ENCODE data around the gene CDK18. TPM values are rescaled to one million over a fixed set of nuclear protein-coding genes. Genes with fewer than 3 reads are reported as not detected.

The CDK18 gene
- total RNA-seq, 2 donors from 2014 or later, result 11.1 to 16.2 TPM

DNA sequence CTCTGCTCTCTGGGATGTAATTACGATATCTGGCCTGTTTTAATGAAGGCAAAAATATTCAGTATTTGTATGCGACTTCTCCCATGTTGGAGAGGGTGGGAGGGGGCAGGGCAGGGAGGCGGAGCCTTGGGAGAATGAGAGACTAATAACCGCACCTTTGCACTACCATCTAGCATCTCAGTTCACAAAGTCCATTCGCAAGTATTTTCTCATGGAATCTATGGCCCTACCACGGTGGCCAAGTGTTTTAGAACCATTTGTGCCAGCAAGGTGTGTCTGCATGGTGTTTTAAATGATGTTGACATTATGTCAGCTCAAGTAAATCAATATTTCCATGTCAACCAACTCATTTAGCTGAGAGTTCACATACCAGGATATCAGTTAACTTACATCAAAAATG is 34.3 kb upstream of the CDK18 start:
- H3K4me1 ChIP-seq (replicated peaks), result no peaks in the 10 kb centered on the region
- no peak for DNase-seq (ENCODE audit: low spot score)
- H3K27me3 ChIP-seq (replicated peaks; ENCODE audit: insufficient read depth), result no peaks in the 10 kb centered on the region
- no peak overlapping the region for H3K27ac ChIP-seq
- TF ChIP-seq POLR2AphosphoS5 (IDR thresholded peaks at IDR 0.05) (no peak), POLR2A (IDR thresholded peaks at IDR 0.05) (no peak)
- TF ChIP-seq, protein P1, sequence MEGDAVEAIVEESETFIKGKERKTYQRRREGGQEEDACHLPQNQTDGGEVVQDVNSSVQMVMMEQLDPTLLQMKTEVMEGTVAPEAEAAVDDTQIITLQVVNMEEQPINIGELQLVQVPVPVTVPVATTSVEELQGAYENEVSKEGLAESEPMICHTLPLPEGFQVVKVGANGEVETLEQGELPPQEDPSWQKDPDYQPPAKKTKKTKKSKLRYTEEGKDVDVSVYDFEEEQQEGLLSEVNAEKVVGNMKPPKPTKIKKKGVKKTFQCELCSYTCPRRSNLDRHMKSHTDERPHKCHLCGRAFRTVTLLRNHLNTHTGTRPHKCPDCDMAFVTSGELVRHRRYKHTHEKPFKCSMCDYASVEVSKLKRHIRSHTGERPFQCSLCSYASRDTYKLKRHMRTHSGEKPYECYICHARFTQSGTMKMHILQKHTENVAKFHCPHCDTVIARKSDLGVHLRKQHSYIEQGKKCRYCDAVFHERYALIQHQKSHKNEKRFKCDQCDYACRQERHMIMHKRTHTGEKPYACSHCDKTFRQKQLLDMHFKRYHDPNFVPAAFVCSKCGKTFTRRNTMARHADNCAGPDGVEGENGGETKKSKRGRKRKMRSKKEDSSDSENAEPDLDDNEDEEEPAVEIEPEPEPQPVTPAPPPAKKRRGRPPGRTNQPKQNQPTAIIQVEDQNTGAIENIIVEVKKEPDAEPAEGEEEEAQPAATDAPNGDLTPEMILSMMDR (IDR thresholded peaks at IDR 0.05), result no peak
- no peaks in the 10 kb centered on the region for H3K9me3 ChIP-seq
- H3K36me3 ChIP-seq, result no peaks in the 10 kb centered on the region
- H3K4me3 ChIP-seq, result no peak overlapping the region
- 81% methylated on average over 6 of the region's 6 CpGs for WGBS
- intact Hi-C loops (cut with DNase I), result no loop called here

DNA sequence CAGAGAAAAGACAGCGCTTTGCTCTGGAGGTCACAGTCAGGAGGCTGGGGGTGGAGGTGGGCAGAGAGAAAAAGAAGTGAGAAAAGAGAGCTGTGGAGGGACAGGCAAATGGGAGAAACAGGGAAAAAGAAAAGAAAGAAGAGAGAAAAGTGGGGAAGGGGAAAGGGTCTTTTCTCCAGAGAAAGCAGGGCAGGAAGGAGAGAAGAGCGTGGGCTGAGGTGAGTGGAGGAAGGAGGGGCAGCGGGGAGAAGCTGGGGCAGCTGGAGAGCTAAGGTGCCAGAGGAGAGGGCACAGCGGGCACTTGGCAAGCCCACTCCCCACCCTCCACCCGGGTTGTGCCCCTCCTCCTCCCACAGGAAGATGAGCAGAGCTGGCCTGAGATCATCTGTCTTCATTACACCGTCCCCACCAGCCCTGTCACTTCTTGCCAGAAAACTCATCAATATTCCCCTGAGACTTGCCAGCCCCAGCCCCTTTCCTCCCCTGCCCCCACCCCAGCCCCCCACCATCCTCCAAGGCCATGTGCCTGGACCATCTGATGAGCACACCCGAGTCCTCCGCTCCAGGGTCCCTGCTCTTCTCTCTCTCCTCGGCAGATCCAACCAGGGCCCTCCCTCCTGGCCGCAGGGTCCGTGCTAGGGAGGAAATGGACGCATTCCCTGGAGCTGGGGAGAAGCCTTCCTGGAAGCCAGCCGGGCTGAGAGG is 31.6 kb upstream of the CDK18 start:
- Histone ChIP-seq H3K27ac (no peak overlapping the region), H3K9me3 (no peaks in the 10 kb centered on the region), H3K36me3 (no peaks in the 10 kb centered on the region), H3K4me1 (replicated peaks) (no peaks in the 10 kb centered on the region), H3K27me3 (replicated peaks; ENCODE audit: insufficient read depth) (no peaks in the 10 kb centered on the region), H3K4me3 (no peak overlapping the region)
- intact Hi-C loops (cut with DNase I), result no loop called here
- 20% methylated on average over 13 of the region's 13 CpGs for whole genome bisulfite sequencing
- DNase-seq (ENCODE audit: low spot score), result no peak
- TF ChIP-seq POLR2A (IDR thresholded peaks at IDR 0.05) (no peak), POLR2AphosphoS5 (IDR thresholded peaks at IDR 0.05) (no peak)
- TF ChIP-seq, protein P1 (IDR thresholded peaks at IDR 0.05), result no peak

DNA sequence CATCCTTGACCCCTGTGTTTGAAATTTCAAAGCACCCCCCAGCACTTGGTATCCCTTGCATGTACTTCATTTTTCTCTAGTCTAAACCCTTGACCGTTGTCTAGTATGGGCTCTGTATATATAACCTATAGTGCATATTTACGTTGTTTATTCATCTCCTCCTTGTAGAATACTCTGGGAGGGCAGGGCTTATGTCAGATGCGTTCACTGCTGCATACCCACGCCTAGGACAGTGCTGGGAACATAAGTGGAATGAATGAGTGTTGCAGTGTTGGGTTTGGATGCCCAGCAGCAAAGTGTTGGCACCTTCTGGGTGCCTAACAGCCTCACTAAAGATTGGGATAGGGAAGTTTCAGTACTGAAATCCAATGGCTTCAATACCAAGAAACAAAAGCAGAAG is 31.0 kb upstream of the CDK18 start:
- H3K27me3 ChIP-seq (replicated peaks; ENCODE audit: insufficient read depth), result no peaks in the 10 kb centered on the region
- no peak overlapping the region for H3K4me3 ChIP-seq
- H3K4me1 ChIP-seq (replicated peaks), result no peaks in the 10 kb centered on the region
- no peaks in the 10 kb centered on the region for H3K36me3 ChIP-seq
- H3K9me3 ChIP-seq, result no peaks in the 10 kb centered on the region
- intact Hi-C loops (cut with DNase I), result no loop called here
- WGBS, result 46% methylated on average over 4 of the region's 4 CpGs
- DNase-seq (ENCODE audit: low spot score), result no peak
- no peak overlapping the region for H3K27ac ChIP-seq
- TF ChIP-seq POLR2AphosphoS5 (IDR thresholded peaks at IDR 0.05) (no peak), POLR2A (IDR thresholded peaks at IDR 0.05) (no peak)
- TF ChIP-seq, protein P1 (IDR thresholded peaks at IDR 0.05), result no peak

DNA sequence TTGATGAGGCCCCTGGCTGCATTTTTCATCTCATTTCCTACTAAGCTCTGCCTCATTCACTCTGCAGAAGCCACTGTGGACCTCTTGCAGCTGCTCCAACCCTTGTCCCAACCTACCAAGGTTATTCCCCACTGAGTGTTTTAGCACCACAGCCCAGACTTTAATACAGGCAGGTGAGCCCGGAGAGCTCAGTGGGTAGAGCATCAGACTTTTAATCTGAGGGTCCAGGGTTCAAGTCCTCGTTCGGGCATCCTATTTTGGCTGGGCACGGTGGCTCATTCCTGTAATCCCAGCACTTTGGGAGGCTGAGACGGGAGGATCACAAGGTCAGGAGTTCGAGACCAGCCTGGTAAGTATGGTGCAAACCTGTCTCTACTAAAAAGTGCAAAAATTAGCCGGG is 30.5 kb upstream of the CDK18 start:
- H3K27me3 ChIP-seq (replicated peaks; ENCODE audit: insufficient read depth), result no peaks in the 10 kb centered on the region
- 94% methylated on average over 7 of the region's 7 CpGs for WGBS
- H3K9me3 ChIP-seq, result no peaks in the 10 kb centered on the region
- no peaks in the 10 kb centered on the region for H3K36me3 ChIP-seq
- no peaks in the 10 kb centered on the region for H3K4me1 ChIP-seq (replicated peaks)
- no peak overlapping the region for H3K4me3 ChIP-seq
- no peak overlapping the region for H3K27ac ChIP-seq
- TF ChIP-seq POLR2A (IDR thresholded peaks at IDR 0.05) (no peak), POLR2AphosphoS5 (IDR thresholded peaks at IDR 0.05) (no peak)
- TF ChIP-seq, protein P1 (IDR thresholded peaks at IDR 0.05), result no peak
- DNase-seq (ENCODE audit: low spot score), result no peak
- intact Hi-C loops (cut with DNase I), result no loop called here

DNA sequence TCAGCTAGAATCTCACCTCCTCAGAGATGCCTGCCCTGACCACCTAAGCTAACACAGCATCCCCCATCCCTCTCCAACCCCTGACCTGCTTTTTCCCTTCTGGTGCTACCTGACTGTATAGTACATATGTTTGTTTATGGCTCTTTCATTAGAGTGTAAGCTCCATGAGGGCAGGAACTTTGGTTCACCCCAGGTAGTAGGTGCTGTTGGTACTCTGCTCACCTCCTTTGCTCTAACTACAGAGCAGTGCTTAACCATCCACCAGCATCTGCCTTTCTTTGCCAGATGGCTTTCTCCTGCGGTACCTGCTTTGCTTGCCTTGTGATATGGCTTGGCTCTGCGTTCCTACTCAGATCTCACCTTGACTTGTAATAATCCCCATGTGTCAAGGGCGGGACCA is 29.9 kb upstream of the CDK18 start:
- intact Hi-C loops (cut with DNase I), result no loop called here
- H3K9me3 ChIP-seq, result no peaks in the 10 kb centered on the region
- DNase-seq (ENCODE audit: low spot score), result no peak
- no peaks in the 10 kb centered on the region for H3K27me3 ChIP-seq (replicated peaks; ENCODE audit: insufficient read depth)
- H3K4me3 ChIP-seq, result no peak overlapping the region
- no peak for TF ChIP-seq POLR2AphosphoS5 (IDR thresholded peaks at IDR 0.05)
- TF ChIP-seq, protein P1 (IDR thresholded peaks at IDR 0.05), result no peak
- TF ChIP-seq POLR2A (IDR thresholded peaks at IDR 0.05), result no peak
- H3K4me1 ChIP-seq (replicated peaks), result no peaks in the 10 kb centered on the region
- H3K36me3 ChIP-seq, result no peaks in the 10 kb centered on the region
- H3K27ac ChIP-seq, result no peak overlapping the region
- 95% methylated on average over 3 of the region's 3 CpGs for WGBS
